NCI-H2029 (cell line): ENCODE results near the gene NPTX2.

Source experiments
- DNase-seq: peaks from one replicate; lab custom pipeline; 2025; lab: John Stamatoyannopoulos, UW

The NPTX2 gene

GRCh38 chr7:98654524-98655272, 37.6 kb downstream of the NPTX2 start:
- DNase-seq, result no peak

DNA sequence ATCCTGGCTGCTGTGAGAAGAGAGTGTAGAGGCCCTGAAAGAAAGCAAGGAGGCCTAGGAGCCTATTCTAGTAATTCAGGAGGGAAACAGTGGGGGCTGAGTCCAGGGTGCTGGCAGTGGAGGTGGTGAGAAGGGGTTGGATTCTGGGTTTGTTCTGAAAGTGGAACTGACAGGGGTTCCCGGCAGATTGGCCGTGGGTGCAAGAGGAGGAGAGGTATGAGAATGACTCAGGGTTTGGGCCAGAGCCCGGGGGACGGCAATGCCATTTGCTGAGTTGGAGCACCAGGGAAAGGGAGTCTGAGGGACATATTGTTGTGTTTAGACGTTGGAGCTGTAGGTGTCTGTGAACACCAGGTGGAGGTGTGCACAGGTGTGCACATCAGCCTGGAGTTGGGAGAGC, 38.5 kb downstream of the NPTX2 start:
- no peak for DNase-seq

DNA sequence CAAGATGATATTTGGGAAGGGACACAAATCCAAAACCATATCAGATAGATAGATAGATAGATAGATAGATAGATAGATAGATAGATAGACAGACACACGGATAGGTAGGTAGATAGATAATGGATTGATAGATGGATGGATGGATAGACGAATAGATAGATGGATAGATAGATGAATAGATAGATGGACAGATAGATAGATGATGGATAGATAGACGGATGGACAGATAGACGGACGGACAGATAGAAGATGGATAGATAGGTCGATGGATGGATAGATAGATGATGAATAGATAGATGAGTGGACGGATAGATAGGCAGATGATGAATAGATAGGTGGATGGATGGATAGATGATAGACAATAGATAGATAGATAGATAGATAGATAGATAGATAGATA, 39.8 kb downstream of the NPTX2 start:
- no peak for DNase-seq

GRCh38 chr7:98657736-98658135, 40.7 kb downstream of the NPTX2 start:
- DNase-seq, result no peak

DNA sequence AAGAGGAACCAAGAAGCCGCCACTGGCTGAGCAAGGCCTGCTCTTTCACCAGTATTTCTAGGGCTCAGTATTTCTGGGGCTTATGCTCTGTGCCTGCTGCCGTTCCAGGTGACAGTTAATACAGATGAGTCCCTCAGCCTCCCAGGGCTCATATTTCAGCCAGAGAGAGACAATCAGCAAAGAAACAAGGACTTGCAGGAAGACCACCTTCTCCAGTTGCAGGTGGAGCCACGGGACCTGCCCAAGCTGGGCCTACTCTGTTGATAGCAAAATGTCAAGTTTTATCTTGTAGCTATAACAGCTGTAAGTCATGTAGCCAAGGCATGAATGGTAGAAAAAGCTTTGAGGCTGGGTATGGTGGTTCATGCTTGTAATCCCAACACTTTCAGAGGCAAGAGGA, 42.7 kb downstream of the NPTX2 start:
- DNase-seq, result no peak

- DNase-seq, result no peak
Measured at GRCh38 chr7:98661607-98662006, 44.5 kb downstream of the NPTX2 start.

DNA sequence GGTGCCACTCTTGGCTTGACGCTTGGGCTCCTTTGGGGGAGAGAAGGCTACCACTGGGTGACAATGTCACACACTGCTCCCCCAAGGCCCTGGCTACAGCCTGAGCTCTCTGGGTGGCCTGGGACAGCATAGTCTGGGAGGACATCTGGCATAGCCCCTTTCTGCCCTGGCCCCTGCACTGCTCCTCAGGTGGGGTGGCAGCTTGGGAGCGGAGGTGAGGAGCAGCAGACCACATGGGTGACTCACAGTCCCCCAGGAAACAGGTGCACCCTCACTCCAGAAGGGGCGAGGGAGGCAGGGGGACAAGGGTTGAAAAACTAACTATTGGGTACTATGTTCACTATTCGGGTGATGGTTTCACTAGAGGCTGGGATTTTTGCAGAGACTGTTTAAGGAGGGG, 45.2 kb downstream of the NPTX2 start:
- no peak for DNase-seq

DNA sequence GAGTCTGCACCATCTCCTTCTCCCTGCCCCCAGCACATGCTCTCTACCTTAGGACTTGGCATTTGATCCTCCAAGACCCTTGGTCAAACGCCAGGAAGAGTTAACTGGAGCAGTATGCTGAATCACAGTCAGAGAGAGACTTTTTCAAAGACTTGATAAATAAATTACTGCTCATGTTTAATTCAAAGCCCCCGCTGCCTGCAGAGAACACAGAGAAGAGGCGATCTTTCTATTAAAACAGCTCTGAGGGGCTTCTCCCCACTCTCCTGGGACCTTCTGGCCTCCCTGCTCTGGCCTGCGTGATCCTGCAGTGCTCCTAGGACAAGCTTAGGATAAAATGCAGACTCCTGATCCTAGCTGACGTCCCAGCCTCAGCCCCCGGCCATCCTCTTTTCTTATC, 47.8 kb downstream of the NPTX2 start:
- DNase-seq, result no peak

GRCh38 chr7:98668255-98668654, 51.2 kb downstream of the NPTX2 start:
- DNase-seq, result peak; percentile 7

DNA sequence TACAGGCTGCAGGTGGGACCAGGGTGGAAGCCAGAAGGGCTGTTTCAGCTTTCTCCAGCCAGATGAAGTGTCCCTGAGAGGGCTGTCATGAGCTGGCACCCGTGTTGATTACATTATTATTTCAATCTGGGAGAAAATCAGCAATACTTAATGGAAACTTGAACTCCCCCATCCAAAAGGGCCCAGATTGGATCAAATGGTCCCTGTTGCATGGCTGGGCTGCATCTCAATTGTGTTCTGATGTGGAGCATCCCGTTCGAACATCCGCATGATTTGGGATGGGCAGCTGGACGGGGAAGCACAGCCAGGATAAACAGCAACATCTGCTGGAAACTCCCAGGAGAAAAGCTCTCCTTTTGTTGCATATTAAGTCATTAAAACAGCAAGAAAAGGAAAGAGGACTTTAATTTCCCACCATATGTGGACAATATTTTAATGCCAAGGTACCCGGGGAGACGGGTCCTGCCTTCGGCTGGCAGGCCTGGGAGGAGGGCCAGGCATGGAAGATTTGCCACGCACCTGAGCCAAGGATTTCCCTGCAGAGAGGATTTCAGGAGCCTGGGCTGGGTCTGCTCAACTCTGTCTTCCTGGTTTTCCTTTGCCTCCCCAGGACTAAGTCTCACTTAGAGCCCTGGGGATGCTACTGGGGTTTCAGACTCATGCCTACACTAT, 52.4 kb downstream of the NPTX2 start:
- no peak for DNase-seq

DNA sequence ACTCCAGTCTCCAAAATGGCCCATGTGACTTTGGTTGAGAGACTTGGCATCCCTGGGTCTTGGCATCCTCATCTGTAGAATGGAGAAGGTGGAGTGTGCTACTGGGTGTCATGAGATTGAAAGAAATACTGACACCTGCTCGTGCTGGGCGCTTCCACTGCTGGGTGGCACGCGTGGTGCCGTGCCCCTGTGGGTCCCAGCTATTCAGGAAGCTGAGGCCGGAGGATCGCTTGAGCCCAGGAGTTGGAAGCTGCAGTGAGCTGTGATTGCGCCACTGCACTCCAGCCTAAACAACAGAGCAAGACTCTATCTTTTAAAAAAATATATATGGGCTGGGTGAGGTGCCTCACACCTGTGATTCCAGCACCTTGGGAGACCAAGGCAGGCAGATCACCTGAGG, 53.1 kb downstream of the NPTX2 start:
- DNase-seq, result no peak

DNA sequence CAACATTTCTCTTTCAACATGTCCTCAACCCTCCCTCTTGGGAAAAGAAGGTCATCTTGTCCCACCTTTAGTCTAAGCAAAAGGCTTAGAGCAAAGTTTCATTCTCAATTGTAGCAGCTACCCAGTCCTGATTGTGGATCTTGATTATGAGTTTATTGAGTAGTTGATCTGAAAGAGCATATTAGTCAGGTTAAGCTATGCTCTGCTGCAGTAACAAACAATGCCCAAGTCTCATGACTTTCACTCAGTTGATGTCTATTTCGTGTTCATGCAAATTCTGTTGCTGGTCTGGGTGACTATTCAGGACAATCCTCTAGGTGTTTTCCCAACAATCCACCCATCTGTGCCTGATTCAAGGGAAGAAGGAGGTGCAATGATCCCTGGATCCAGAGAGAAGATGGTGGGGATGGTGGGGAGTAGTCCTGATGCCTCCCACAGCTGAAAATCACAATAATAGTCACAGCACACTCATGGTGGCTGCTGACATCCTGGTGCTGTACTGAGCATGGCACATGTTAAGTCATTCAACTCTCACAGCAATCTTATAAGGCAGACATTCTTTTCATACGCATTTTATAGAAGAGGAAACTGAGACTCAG, 54.7 kb downstream of the NPTX2 start:
- no peak for DNase-seq

DNA sequence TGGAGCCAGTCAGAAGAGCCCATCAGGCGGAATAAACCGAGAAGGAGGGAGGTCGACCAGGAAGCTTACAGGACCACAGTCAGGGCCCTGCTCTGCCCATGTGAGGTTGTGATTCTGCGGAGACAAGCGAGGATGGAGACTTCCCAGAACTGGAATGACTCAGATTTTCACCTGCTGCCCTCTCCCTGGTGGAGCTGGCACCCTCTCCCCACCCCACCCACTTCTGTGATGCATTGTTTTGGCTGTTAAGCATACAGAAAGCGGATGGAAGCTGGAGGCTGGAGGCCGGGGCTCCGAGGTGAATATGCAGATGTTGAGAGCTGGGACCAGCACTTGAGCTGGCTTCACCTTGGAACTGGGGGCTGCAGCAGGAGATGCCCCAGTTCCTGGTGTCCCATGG, 57.4 kb downstream of the NPTX2 start:
- no peak for DNase-seq

- no peak for DNase-seq
Measured at GRCh38 chr7:98674881-98675280, 57.8 kb downstream of the NPTX2 start.

DNA sequence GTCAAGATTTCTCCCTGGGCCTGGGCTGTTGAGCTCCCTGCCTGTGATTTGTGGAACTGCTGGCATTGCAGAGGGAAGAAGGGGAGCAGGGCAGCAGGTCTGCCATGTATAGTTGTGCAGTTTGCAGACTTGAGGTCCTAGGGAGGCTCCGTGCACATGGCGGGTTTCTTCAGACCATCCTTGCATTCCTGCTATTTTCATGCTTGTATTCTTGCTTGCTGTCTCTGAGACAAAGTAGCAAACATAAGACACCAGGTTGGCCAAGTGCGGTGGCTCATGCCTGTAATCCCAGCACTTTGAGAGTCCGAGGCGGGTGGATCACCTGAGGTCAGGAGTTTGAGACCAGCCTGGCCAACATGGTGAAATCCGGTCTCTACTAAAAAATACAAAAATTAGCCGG, 61.1 kb downstream of the NPTX2 start:
- DNase-seq, result no peak
